HepG2 (cell line): Measurements from ENCODE around the gene FAM222A. TPM values are rescaled to one million over a fixed set of nuclear protein-coding genes. Genes with fewer than 3 reads are reported as not detected.

Experiments used
- CBX1 ChIP-seq: IDR thresholded peaks from one replicate; pipeline ENCODE4 v1.6.1; 2016; ENCODE audit warnings: antibody characterized with exemption, low read depth
- CC2D1A ChIP-seq: sonication (generic); formaldehyde crosslinking; IDR thresholded peaks from 2 replicates; pipeline ENCODE4 v1.8.1; 2023; ENCODE audit warnings: mild to moderate bottlenecking, missing genetic modification reagents
- DMTF1 ChIP-seq: sonication (generic); formaldehyde crosslinking; IDR thresholded peaks from 2 replicates; pipeline ENCODE4 v1.4.0; 2020; ENCODE audit warnings: mild to moderate bottlenecking, missing genetic modification reagents
- HOXA5 ChIP-seq: sonication (generic); formaldehyde crosslinking; IDR thresholded peaks from 2 replicates; pipeline ENCODE4 v1.4.0; 2020; ENCODE audit warnings: missing genetic modification reagents
- JUN ChIP-seq: sonication (generic); formaldehyde crosslinking; IDR thresholded peaks from 2 replicates; pipeline ENCODE4 v1.4.0; 2020; ENCODE audit warnings: mild to moderate bottlenecking, missing genetic modification reagents
- NR1H2 ChIP-seq: sonication (generic); formaldehyde crosslinking; IDR thresholded peaks from 2 replicates; pipeline ENCODE4 v1.8.1; 2022; ENCODE audit warnings: low read depth, missing genetic modification reagents, borderline replicate concordance
- PHB2 ChIP-seq: fragments of 450-650 bp; IDR thresholded peaks from 2 replicates; pipeline ENCODE4 v1.6.1; 2018; ENCODE audit not compliant: partially characterized antibody
- RAD21 ChIP-seq: fragments of 450-650 bp; formaldehyde crosslinking; IDR thresholded peaks from 2 replicates; pipeline ENCODE4 v1.5.0; 2020; ENCODE audit warnings: mild to moderate bottlenecking
- REXO4 ChIP-seq: sonication (generic); formaldehyde crosslinking; IDR thresholded peaks from 2 replicates; pipeline ENCODE4 v1.8.0; 2022; ENCODE audit warnings: missing genetic modification reagents, mild to moderate bottlenecking, borderline replicate concordance
- SUZ12 ChIP-seq: fragments of 150-350 bp; IDR thresholded peaks from 2 replicates; pipeline ENCODE4 v1.6.1; 2014; ENCODE audit warnings: low read depth, low read length
- TBP ChIP-seq: sonication (generic); formaldehyde crosslinking; IDR thresholded peaks from 2 replicates; pipeline ENCODE4 v1.5.0; 2020; ENCODE audit warnings: missing genetic modification reagents
- ZFP36 ChIP-seq: fragments of 150-350 bp; IDR thresholded peaks from 2 replicates; pipeline ENCODE4 v1.6.1; 2018; ENCODE audit warnings: borderline replicate concordance, low read length, low read depth; ENCODE audit not compliant: partially characterized antibody
- ZNF264 ChIP-seq: sonication (generic); formaldehyde crosslinking; IDR thresholded peaks from 2 replicates; pipeline ENCODE4 v1.4.0; 2020; ENCODE audit warnings: missing genetic modification reagents
- ZNF296 ChIP-seq: sonication (generic); formaldehyde crosslinking; conservative IDR thresholded peaks from 2 replicates; pipeline ENCODE4 v1.5.0; 2020; ENCODE audit warnings: mild to moderate bottlenecking, missing genetic modification reagents
- ZNF318 ChIP-seq: sonication (generic); formaldehyde crosslinking; IDR thresholded peaks from 2 replicates; pipeline ENCODE4 v1.4.0; 2020; ENCODE audit warnings: mild to moderate bottlenecking, missing genetic modification reagents
- ZNF557 ChIP-seq: sonication (generic); formaldehyde crosslinking; IDR thresholded peaks from 2 replicates; pipeline ENCODE4 v1.4.0; 2020; ENCODE audit warnings: missing genetic modification reagents
- polyA plus RNA-seq, 8 experiments: library from polyadenylated mRNA; depleted of rRNA in 3 of 8; stranded (reverse) in 7 of 8; unstranded in 1 of 8; fragments of >200 nt; fragmentation: Illumina TruSeq in 4 of 8; extraction: Trizol in 4 of 8; gene quantifications; 2 replicates each; pipeline versions ENCODE4 v1.2.1 to v1.2.3, GENCODE V29; 2011 to 2016; ENCODE audit warnings: low read depth in 4 of 8, missing spikeins in 1 of 8, mixed read lengths in 1 of 8; ENCODE audit not compliant: insufficient read depth in 1 of 8
- total RNA-seq, 5 experiments: library from RNA; depleted of rRNA; stranded (reverse); fragments of >200 nt; fragmentation: Illumina TruSeq; extraction: Trizol; gene quantifications; 2 replicates each; pipeline ENCODE4 v1.2.3, GENCODE V29; 2016; ENCODE audit warnings: low read depth in 1 of 5
- TF ChIP-seq, protein P1 (sequence below): sonication (generic); formaldehyde crosslinking; IDR thresholded peaks from 2 replicates; pipeline ENCODE4 v1.8.1; 2023; ENCODE audit warnings: missing genetic modification reagents, mild to moderate bottlenecking, borderline replicate concordance
- TF ChIP-seq, protein P2 (sequence below): IDR thresholded peaks from 2 replicates; pipeline ENCODE4 v1.6.1; 2018; ENCODE audit warnings: missing genetic modification reagents

Gene FAM222A
- total and polyA plus RNA-seq, 2 of the 13 experiments (the other 11 are each of a cell fraction or from before 2014, with no cell fraction given), result 2.7 to 9.6 TPM

DNA sequence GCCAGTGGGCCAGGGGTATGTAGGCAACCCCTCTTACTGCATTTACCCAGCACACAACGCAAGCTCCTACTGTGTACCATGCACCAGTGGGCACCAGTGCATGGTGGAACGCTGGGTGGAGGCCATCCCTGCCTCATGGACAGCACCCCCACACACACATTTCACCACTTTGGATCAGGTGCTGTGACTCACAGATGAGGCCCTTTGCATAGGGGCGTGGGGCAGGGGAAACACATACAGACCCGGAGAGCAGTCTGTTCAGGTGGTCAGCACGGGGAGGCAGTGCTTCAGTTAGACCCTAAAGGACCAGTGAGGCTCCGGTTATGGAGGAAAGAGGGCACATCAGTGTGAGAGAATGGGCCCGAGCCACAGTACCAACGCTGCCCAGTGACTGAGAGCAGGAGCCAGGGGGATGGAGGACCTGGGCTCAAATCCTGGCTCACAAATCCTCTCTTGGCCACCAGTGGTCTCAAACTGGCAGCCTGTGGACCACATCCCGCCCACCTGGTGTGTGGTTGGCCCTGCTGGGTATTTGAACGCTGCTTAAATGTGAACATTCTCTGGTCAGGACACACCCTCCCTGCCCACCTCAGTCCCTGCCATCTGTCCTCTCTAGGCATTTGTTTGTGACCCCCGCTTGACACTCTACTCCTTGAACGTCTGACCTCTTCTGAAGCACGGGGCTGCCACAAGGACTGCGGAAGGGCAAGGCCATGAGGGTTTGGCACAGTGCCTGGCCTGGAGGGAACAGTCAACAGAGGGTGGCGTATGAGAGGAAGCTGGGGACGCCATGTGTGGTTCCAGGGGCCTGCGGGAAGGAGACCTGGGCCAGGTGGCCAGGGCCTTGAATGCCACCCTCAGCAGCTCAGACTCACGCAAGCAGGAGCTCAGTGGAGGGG, 46.7 kb downstream of the FAM222A start (continued):
- TF ChIP-seq ZNF318 (no peak), ZNF296 (CRISPR knock-in tag) (no peak), ZNF264 (CRISPR knock-in tag) (no peak), JUN (CRISPR knock-in tag) (no peak), TBP (CRISPR knock-in tag) (no peak), ZFP36 (no peak), SUZ12 (no peak), REXO4 (CRISPR knock-in tag) (no peak), PHB2 (no peak), NR1H2 (no peak), CC2D1A (CRISPR knock-in tag) (no peak), DMTF1 (CRISPR knock-in tag) (no peak), ZNF557 (CRISPR knock-in tag) (no peak), CBX1 (no peak), HOXA5 (CRISPR knock-in tag) (no peak), RAD21 (CRISPR knock-in tag) (no peak)
- TF ChIP-seq, protein P1, sequence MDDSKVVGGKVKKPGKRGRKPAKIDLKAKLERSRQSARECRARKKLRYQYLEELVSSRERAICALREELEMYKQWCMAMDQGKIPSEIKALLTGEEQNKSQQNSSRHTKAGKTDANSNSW (CRISPR knock-in tag), result no peak
- TF ChIP-seq, protein P2, sequence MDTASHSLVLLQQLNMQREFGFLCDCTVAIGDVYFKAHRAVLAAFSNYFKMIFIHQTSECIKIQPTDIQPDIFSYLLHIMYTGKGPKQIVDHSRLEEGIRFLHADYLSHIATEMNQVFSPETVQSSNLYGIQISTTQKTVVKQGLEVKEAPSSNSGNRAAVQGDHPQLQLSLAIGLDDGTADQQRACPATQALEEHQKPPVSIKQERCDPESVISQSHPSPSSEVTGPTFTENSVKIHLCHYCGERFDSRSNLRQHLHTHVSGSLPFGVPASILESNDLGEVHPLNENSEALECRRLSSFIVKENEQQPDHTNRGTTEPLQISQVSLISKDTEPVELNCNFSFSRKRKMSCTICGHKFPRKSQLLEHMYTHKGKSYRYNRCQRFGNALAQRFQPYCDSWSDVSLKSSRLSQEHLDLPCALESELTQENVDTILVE (CRISPR knock-in tag), result no peak
